ENCODE results near the gene FMO5. TPM values are rescaled to one million over a fixed set of nuclear protein-coding genes. Genes with fewer than 3 reads are reported as not detected.

Gene FMO5
- total RNA-seq, 1 donor from 2014 or later = 0.82 TPM

GRCh38 chr1:147214842-147215539, 10.1 kb downstream of the FMO5 start:
- Histone ChIP-seq H3K4me2 (no peak overlapping the region), H3K4me3 (no peak overlapping the region), H3K27ac (no peak overlapping the region), H3F3A (ENCODE audit: low read depth) (no peaks in the 10 kb centered on the region), H3K9me3 (ENCODE audit: low read depth) (no peaks in the 10 kb centered on the region), H3K79me2 (ENCODE audit: low read depth) (no peaks in the 10 kb centered on the region), H2AFZ (replicated peaks) (no peak overlapping the region), H3K27me3 (no peaks in the 10 kb centered on the region), H3K4me1 (peaks cover 16% of the 10 kb centered on the region), H3K36me3 (no peaks in the 10 kb centered on the region), H3K9ac (no peak overlapping the region), H4K20me1 (ENCODE audit: low read depth) (no peaks in the 10 kb centered on the region)
- Mint-ChIP-seq H3K4me1 (no peaks in the 10 kb centered on the region), H3K27ac (no peak overlapping the region), H3K4me3 (no peak overlapping the region), H3K27me3 (ENCODE audit: insufficient read depth, low read depth) (peaks cover 6% of the 10 kb centered on the region), H3K36me3 (no peaks in the 10 kb centered on the region), H3K9me3 (no peaks in the 10 kb centered on the region)
- no peak for DNase-seq (ENCODE audit: low spot score)
- no peak for TF ChIP-seq EZH2phosphoT487 (IDR thresholded peaks at IDR 0.05)
- TF ChIP-seq EZH2 (IDR thresholded peaks at IDR 0.05) = no peak
- no peak for TF ChIP-seq CTCF (IDR thresholded peaks at IDR 0.05)

- no peaks in the 10 kb centered on the region for H3K79me2 ChIP-seq (ENCODE audit: low read depth)
- no peak overlapping the region for H3K27ac ChIP-seq
- H3K4me3 ChIP-seq = no peak overlapping the region
- H3K4me3 Mint-ChIP-seq = no peak overlapping the region
- no peak for TF ChIP-seq EZH2phosphoT487 (IDR thresholded peaks at IDR 0.05)
- no peak for TF ChIP-seq CTCF (IDR thresholded peaks at IDR 0.05)
- TF ChIP-seq EZH2 (IDR thresholded peaks at IDR 0.05) = no peak
- H3F3A ChIP-seq (ENCODE audit: low read depth) = no peaks in the 10 kb centered on the region
- no peak for DNase-seq (ENCODE audit: low spot score)
- no peaks in the 10 kb centered on the region for H3K27me3 ChIP-seq
- H3K4me1 Mint-ChIP-seq = no peaks in the 10 kb centered on the region
- no peak overlapping the region for H3K9ac ChIP-seq
- no peaks in the 10 kb centered on the region for H3K36me3 Mint-ChIP-seq
- peaks cover 6% of the 10 kb centered on the region for H3K27me3 Mint-ChIP-seq (ENCODE audit: insufficient read depth, low read depth)
- no peaks in the 10 kb centered on the region for H3K9me3 ChIP-seq (ENCODE audit: low read depth)
- H2AFZ ChIP-seq (replicated peaks) = no peak overlapping the region
- no peaks in the 10 kb centered on the region for H4K20me1 ChIP-seq (ENCODE audit: low read depth)
- no peaks in the 10 kb centered on the region for H3K9me3 Mint-ChIP-seq
- no peaks in the 10 kb centered on the region for H3K36me3 ChIP-seq
- no peak overlapping the region for H3K27ac Mint-ChIP-seq
- H3K4me2 ChIP-seq = no peak overlapping the region
- peaks cover 16% of the 10 kb centered on the region for H3K4me1 ChIP-seq
These were observed 10.8 kb downstream of the FMO5 start for GRCh38 chr1:147214325-147214724.

GRCh38 chr1:147213271-147213670, 11.9 kb downstream of the FMO5 start:
- Histone ChIP-seq H3K4me3 (no peak overlapping the region), H3K9ac (no peak overlapping the region), H3K4me2 (no peak overlapping the region), H2AFZ (replicated peaks) (no peak overlapping the region), H4K20me1 (ENCODE audit: low read depth) (no peaks in the 10 kb centered on the region), H3K27me3 (no peaks in the 10 kb centered on the region), H3K27ac (no peak overlapping the region), H3K9me3 (ENCODE audit: low read depth) (no peaks in the 10 kb centered on the region), H3K36me3 (no peaks in the 10 kb centered on the region), H3K79me2 (ENCODE audit: low read depth) (no peaks in the 10 kb centered on the region), H3K4me1 (peaks cover 16% of the 10 kb centered on the region), H3F3A (ENCODE audit: low read depth) (no peaks in the 10 kb centered on the region)
- Mint-ChIP-seq H3K9me3 (no peaks in the 10 kb centered on the region), H3K27ac (no peak overlapping the region), H3K4me1 (no peaks in the 10 kb centered on the region), H3K36me3 (no peaks in the 10 kb centered on the region), H3K4me3 (no peak overlapping the region), H3K27me3 (ENCODE audit: insufficient read depth, low read depth) (peaks cover 6% of the 10 kb centered on the region)
- DNase-seq (ENCODE audit: low spot score) = no peak
- no peak for TF ChIP-seq EZH2phosphoT487 (IDR thresholded peaks at IDR 0.05)
- no peak for TF ChIP-seq EZH2 (IDR thresholded peaks at IDR 0.05)
- TF ChIP-seq CTCF (IDR thresholded peaks at IDR 0.05) = no peak

Measured in neural progenitor cell (in vitro differentiated cells).